ENCODE data around the gene NRG3.

DNA sequence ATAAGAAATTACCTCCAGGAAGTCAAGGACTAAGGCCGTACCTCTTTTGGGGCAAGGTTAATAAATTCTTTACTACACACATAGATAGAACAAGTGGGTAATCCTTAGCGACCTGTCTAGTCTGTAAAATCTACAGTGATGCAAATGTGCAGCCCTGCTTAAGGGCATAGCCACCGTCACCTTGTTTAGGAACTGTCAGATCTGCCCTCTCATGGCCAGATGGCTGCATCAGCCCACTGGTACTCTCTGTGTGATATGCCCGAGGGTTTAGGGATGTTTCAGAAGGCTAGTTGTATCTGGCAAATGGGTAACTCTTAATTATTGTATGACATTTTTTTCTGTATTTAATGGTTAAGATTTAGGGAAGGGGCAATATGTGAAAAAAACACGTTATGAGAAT lies 74.3 kb downstream of the NRG3 start:
- no peak for TF ChIP-seq POLR2A (IDR thresholded peaks at IDR 0.05)
- no peak for TF ChIP-seq POLR2AphosphoS5 (IDR thresholded peaks at IDR 0.05)

Measured in gastroesophageal sphincter (tissue), 2 donors.